AG20443 (cell line): ENCODE measurements around the gene SEBOX.

ENCODE experiments used
- DNase-seq: peaks from one replicate; pipeline ENCODE4 v3.0.0; 2012; ENCODE audit warnings: low spot score, mixed read lengths

Gene SEBOX

DNA sequence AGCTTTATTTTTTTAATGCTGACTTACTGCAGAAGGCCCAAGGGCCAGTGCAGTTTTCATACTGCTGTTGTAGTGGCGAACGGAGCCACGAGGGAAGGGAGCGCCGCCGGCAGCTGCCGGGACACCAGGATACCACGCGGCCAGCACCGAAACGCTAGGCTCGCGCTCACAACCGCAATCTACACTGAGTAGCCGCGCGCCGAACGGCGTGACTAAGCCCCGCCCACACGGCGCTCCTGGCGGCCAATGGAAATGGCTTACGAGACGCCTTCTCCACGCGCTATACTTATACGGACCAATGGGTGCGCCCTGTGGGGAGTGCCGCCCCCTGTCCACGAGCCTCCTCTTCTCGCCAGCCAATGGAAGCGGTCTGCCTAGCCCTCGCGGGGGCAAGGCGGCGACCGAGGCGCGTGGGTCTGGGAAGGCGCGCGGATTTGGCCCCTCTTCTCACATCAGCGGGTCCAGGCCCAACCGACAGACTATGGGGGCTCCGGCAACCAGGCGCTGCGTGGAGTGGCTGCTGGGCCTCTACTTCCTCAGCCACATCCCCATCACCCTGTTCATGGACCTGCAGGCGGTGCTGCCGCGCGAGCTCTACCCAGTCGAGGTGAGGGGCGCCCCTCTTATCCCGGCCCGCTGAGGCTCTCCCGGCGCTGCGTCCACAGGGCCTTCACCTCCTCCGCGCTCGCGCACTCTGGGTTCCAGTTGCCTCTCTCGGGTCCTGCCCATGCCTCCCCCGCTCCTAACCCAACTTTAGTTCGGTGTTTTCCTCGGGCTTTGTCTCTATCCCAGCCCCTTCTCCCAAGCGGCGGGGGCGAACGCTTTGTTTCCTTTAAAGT is 46.0 kb downstream of the SEBOX start, which contains the start of gene TMEM97:
TSS of gene TMEM97 (plus strand) at position 442 of the 839 bp plus-strand sequence. CDS start at position 482, 40 bp downstream.
- DNase-seq = peak; percentile 97

DNA sequence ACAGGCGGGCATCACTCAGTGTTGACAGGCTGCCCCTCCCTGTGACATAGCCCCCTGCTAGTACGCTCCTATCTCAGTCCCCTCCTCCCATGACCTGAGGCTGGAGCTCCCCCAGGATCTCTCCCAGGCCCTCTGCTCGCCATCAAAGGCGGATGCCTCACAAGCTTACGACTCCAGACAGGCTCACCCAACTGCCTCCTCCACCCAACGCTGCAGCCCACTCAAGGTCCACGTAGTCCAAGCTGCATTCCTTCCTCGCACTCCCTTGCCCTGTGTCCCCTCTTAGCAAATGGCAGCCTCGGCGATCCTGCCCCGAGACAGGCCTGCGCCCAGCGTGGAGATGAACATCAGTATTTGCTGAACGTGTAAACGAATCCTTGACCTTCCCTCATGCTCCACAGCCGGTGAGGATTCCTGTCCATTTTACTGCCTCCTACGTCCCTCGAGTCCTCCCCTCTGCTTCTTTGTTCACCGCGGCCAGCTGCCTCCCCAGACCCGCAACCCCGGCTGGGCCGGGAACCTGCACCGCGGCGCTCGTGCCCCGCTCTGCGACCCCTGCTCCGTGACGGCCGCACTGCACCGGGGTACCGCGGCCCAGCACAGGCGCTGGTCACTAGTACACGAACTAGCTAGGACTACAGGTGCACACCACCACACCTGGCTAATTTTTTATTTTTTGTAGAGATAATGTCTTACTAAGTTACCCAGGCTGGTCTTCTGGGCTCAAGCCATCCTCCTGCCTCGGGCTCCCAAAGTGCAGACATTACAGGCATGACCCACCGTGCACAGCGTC is 46.8 kb downstream of the SEBOX start:
- DNase-seq = no peak

GRCh38 chr17:28317099-28317965 is 47.7 kb downstream of the SEBOX start:
- DNase-seq = no peak

DNA sequence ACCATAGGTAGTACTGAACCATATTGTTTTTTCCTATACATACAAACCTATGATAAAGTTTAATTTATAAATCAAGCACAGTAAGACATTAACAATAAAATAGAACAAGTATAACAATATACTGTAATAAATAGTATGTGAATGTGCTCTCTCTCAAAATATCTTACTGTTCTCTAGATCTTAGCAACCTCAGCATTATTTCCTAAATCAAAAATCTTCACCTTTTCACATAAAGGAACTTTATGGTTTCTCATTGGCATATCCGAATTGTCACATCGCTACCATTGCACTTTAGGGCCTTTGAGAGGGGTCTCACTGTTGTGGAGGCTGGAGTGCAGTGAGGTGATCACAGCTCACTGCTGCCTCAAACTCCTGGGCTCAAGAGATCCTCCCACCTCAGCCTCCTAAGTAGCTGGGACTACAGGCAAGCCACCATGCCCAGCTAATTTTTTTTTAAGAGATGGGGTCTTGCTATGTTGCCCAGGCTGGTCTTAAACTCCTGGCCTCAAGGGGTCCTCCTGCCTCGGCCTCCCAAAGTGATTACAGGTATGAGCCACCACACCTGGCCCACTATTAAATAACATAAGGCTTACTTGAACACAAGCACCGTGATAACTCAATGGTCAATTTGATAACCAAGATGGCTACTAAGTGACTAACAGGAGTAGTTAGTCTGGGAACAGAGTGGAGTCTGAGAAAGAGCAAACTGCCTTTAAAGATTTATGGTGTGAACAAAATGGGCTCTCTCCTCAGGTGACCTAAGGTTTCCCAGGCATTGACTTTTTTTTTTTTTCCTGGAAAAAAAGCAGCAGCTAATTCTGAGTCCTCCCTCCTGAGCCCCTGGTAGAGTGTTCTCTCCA is 48.9 kb downstream of the SEBOX start:
- no peak for DNase-seq

DNA sequence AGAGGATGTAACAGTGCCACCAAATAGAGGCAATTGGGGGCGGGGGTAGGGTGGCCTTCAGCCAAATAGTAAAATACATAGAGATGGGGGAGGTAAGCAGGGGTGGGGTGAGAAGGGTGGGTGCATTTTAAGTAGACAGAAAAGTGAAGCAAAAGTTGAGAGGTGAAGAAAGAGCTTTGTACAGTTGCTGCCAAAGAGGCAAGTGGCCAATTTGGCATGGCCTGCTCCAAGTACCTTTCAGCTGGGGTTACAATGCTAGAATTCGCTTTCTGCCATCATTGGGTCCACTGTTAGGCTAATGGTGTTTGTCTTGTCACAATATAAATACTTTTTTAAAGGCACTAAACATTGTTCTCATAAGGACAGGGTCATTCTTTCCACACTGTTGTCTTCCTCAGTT is 51.2 kb downstream of the SEBOX start:
- DNase-seq = no peak
